Uterus (tissue), 2 donors: ENCODE data around the gene ACTN2.

Experiments used
- CTCF ChIP-seq, 4 experiments: fragments of 200-600 bp in 2 of 4; fragments of 450-650 bp in 2 of 4; sonication (generic) in 2 of 4; IDR thresholded peaks; one replicate each; pipeline ENCODE4 v1.5.1; 2016 to 2019; ENCODE audit warnings: antibody characterized with exemption in 4 of 4, mild to moderate bottlenecking in 2 of 4, moderate library complexity in 1 of 4
- POLR2A ChIP-seq, 2 donors: fragments of 450-650 bp; IDR thresholded peaks; one replicate each; pipeline ENCODE4 v1.6.1; 2016; ENCODE audit warnings: antibody characterized with exemption in 2 of 2, mild to moderate bottlenecking in 1 of 2, moderate library complexity in 1 of 2

GRCh38 chr1:236700903-236701302 is 14.6 kb downstream of the ACTN2 start:
- no peak for TF ChIP-seq CTCF (IDR thresholded peaks at IDR 0.05)
- TF ChIP-seq POLR2A (IDR thresholded peaks at IDR 0.05), result no peak
